NCI-H1417 (cell line): Measurements from ENCODE around the gene KCNH5.
A peak's percentile ranks its signal among the peaks of the same experiment; 100 is the strongest.
"Not testable (repeated sequence)": the region's sequence is repeated elsewhere in the genome, so short reads cannot be mapped to it uniquely, and the experiment has no call there.

Experiments
- DNase-seq, 3 experiments: peaks; one replicate each; lab custom pipeline; 2025; lab: John Stamatoyannopoulos, UW

Gene KCNH5

DNA sequence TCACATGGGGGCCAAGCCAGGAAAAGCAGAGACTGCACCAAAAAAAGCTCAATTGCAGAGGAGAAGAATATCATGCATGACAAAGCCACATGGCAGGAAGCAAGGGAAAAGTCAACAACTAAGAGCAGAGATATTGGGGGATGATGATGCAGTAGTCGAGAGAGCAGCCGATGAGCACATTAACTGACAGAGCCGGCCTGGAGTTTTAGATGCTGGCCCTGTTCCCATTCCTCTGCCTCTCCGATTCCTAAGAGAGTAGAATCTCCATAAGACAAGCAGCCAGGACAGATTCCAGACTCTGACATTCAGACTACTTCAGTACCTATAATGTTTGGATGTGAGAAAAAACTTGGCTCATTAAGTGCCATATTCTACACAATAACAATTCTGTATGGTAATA, 155.9 kb downstream of the KCNH5 start:
- DNase-seq: no peak

DNA sequence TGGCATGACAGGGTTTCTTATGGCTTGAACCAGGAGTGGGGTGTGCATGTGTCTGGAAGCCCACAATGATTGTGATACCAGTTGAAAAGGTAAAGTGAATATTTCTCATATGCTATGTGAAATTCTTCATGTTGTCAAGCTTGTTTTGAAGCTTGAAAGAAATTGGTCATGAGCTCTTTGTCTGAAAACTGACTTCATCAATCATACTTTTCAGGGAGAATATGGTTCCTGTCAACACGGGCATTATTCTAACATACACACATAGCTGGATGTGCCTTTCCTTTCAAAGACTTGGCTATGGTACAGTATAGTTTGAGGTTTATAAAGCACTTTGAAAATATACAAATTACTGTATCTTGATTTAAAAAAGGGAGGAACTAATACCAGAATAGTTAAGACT, 158.8 kb downstream of the KCNH5 start:
- DNase-seq: peak in 2 of 3 experiments; percentile 6 to 77

DNA sequence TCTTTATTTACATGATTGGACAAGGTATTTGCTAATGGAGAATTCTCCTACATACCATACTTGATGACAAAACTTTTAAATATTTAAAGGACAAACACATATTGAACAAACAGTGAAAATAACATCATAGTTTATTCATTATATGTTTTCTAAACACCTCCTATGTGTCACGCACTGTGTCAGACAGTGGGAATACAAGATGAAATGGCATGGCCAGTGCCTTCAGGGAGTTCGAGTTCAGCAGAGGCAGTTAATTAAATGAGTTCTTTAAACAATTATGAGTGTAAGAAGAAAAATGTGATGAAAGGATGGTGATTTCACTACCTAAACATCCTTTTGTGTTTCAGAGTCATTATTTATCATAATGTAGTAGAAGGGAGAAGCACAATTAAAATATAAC, 159.8 kb downstream of the KCNH5 start:
- peak in 1 of 3 experiments; percentile 72 for DNase-seq

DNA sequence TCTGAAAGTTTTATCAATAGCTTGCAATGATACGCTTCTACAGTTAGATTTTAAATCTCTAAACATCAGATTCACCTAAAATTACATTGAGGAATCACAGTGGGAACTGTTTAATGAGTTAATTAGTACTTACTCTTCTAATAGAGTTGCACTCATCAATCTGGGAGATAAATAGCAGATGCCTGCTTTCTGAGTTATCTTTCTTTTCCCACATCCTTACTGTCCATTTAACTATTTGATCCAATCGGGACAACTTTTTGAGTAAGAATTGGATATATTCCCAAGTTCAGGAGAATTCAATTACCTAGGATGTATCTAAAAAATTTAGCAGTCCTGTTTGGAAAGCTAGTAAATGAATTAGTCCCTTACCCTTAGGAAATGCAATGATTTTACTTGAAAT, 162.3 kb downstream of the KCNH5 start:
- no peak for DNase-seq

DNA sequence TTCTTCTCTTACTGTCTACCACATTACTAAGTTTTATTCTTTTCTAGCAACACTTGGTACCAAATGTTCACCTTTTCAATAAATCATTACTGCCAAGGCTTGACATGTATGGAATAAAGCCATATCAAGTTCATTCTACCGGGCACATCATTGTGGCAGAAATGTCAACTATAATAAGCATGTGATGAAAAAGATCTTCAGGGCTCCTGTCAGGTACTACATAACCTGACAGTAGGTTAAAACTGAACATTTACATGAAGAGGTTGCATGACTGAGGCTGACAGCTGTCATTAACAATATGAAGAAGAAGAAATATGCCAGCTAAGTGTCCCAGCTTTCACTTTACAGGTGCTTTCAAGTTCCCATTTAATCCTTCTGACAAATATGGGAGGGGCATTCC, 178.9 kb downstream of the KCNH5 start:
- DNase-seq: no peak

DNA sequence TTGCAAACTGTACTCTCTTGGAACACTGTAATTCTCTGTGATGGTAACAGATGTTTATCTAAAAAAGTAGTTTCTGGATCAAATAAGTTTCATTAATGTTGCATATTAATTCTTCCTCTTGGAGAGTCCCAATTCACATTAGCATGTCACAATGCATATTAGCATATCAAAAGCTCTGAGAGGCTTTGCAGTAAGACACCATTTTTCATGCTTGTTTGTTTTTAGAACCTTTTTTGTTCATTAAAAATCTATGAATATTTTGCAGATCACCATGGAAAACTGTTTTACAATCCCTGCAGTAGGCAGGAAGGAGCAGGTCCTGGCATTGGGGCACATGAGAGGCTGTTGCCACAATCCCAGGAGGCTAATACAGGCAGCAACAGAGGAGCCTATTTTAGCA, 180.7 kb downstream of the KCNH5 start:
- DNase-seq: no peak

DNA sequence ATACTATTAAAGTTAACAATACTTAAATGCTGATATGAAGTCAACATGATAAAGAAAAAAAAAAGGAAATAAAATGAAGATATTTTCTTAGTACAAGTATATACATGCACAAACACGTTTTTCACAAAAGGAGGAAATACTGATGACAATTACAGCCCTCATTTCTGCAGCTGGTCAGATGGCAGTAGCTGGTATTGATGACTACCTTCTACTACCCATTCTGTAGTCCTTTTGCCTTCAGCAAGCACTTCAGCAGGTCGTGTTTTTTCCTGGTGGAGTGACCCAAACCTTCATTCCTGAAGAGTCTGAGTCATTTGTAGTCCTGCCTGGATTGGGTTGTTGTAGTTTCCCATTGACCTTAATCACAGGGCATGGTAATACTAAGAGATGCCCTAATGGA, 187.2 kb downstream of the KCNH5 start:
- not testable (repeated sequence) for DNase-seq

DNA sequence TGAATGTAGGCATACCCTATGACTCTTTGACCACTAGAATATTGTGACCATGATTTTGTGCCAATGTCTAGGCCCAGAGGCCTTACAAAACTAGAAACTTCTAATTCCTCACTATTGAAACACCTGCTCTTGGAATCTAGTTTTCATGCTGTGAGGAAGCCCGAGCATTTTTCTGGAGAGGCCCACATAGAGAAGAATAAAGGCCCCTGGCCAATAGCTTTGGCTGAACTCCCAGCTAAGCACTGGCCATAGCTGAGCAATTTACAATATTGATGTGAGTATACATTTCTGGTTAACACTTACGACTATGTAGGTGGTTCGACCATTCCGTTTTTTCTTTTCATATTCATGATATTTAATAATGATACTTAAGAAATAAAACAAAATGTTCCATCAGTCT, 190.3 kb downstream of the KCNH5 start:
- no peak for DNase-seq

DNA sequence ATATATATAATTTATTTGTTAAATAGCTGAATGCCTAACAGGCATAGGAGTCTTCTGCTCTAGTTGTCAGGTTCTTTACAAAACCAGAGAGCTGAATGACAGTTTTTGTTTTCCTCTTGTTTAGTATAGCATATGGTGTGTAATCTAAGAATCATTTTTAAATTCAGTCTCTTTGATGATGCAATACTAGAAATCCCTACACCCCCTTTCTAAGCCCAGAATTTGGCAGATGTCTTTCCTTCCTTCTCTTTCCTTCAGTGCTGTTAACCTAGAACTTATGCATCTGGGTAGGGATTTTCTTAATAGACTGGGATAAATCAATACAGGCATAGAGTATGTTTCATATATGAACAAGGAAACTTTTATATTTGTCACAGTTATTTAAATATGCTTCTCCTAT, 198.1 kb downstream of the KCNH5 start:
- no peak for DNase-seq

DNA sequence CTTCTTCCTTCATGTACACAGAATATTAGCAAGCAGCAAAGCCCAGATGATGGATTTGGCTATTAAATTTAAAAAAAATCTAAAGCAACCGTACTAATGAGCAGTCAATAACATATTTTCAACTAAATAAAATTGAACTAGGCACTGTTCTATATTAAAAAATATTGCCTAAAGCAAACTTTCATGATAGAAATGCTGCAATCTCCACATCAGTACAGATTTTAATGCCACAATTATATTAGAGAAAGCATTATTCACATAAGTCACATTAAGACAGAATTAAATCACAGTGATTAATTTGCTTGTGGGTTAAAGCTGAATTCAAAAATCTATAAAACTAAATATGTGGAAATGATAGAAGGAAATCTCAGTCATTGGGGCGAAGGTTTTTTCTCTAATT, 200.7 kb downstream of the KCNH5 start:
- DNase-seq: no peak

DNA sequence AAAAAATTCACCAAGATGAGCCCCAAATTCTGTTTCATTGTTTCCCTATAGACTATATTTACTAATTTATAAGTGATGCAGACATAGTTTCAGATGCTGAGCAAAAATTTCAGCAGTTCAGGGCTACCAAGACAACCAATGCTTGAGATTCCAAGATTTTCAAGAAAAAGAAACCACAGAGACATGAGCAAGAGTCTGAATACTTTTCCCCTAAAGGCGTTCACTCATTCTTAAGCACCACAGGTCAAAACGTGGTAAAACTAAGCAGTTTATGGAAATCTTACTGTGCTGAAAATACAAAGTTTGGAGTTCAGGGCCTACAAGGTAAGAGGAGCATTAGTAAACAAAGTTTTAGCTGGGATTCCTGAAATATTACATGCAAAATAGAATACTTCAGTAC, 221.2 kb downstream of the KCNH5 start:
- DNase-seq: no peak

DNA sequence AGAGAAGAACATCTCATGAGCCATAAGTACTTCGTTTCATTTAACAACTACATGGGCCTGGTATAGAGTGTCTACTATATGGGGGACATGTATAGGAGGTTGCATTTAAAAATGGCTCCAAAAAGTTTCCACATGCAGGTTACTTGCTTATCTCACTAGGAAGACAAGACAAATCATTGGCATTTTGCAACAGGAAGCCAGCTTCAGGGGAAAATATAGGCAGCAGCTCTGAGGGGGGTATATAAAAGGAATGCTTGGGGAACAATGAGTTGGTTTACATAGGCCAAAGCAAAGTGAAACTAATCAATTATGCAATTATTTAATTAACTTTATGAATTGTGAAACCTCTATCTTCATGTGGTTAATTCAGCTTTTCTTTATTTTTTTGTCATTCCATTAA, 225.3 kb downstream of the KCNH5 start:
- no peak for DNase-seq

DNA sequence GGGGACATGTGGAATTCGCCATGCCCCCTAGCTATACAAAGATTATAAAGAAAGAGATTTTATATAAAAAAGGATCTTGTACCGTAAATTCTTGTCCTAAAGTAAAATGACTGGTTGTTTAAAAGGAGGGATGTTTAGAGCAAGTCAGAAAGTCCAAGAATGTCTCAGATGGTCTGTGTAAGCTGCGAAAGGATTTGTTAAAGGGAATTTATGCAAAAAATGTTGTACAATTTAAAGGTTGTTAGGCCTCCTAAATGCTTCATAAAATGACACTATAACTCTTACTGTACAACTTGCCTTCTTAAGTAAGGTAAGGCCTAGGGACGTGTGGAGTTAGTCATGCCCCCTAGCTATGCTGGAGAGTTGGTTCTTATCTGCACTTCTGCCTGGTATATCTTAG, 237.6 kb downstream of the KCNH5 start:
- DNase-seq: no peak

DNA sequence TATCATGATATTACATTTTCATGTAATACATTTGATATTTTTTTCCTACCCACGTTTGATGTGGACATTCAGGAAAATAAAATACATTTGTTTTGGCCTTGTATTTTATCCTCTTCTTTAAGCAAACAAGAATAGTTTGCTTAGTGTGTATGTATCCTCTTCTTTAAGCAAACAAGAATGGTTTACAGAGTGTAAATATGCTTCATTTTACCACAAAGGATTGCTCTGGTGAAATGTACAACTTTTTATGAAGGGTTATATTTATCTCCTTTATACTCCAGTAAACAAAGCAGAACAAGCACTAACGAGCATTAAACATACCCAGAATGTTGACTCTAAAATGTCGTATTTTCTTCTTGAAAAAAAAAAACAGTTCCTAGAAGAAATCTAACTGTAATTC, 244.7 kb downstream of the KCNH5 start:
- DNase-seq: peak in 1 of 3 experiments; percentile 49

DNA sequence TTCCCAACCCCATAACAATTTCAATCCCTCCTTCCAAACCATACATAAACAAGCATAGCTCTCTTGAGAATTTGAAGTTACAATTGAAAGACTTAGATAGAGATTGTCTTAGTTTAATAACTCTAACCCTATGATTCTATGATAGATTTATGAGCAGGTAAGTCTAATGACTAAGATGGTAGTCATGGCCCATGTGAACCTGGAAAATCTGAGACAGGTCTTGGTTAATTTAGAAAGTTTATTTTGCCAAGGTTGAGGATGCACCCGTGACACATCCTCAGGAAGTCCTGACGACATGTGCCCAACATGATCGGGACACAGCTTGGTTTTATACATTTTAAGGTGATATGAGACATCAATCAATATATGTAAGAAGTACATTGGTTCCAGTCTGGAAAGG, 248.8 kb downstream of the KCNH5 start:
- no peak for DNase-seq

DNA sequence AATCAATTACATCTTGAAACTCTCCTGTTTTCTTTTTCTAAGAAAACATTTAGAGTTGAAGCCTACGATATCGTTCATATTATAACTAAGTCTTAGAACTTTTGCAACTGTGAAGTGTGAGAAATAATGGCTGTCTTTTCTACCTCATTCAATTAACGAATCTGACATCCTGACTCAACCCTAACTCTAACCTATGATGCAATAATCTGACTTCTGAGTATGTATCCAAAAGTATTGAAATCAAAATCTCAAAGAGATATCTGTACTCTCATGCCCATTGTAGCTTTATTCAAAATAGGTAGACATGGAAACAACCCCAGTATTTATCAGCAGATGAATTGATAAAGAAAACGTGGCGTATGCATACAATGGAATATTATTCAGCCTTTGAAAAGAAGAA, 252.7 kb downstream of the KCNH5 start:
- no peak for DNase-seq

DNA sequence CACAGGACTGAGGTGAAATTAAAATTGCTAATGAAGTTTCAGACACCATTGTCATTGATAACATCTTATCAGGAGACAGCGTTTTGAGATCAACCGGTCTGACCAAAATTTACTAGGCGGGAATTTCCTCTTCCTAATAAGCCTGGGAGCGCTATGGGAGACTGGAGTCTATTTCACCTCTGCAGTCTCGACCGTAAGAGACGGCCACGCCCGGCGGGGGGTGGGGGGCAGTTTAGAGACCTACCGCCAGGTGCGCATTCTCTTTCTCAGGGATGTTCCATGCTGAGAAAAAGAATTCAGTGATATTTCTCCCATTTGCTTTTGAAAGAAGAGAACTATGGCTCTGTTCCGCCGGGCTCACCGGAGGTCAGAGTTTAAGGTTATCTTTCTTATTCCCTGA, 263.9 kb downstream of the KCNH5 start:
- not testable (repeated sequence) for DNase-seq

DNA sequence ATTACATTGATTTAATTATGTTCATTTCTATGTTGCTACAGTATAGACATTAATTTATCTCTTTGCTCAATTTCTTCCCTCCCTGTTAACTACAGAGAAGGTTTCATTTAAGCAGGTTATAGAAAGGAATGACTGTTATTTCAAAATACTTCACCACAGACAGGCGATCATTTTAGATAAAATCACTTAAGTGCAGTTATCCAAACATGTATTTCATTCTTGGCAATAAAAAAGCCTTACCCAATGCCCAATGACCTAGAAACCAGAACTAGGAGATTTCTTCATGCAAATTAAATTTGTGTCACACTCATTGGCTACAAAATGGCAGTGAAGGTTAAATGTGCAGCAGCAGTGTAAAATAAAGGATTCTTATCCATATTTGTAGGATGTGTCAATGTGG, 266.4 kb downstream of the KCNH5 start:
- no peak for DNase-seq

DNA sequence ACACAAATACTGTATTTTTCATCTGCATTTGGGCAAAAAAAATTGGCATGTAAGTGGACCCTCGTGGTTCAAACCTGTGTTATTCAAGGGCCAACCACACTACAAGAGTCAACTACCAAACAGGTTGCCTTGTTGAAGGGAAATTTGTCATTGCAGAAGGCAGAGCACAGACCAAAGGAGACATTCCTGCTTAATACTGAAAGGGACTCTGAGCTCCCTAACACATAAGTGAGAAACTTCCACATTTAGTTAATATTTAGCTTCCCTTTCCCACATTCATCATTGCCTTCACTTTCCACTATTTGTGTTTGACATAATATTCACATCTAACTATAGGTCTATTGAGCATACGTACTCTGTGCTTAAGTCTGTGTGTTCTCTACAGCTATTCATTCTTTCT, 266.9 kb downstream of the KCNH5 start:
- DNase-seq: no peak

DNA sequence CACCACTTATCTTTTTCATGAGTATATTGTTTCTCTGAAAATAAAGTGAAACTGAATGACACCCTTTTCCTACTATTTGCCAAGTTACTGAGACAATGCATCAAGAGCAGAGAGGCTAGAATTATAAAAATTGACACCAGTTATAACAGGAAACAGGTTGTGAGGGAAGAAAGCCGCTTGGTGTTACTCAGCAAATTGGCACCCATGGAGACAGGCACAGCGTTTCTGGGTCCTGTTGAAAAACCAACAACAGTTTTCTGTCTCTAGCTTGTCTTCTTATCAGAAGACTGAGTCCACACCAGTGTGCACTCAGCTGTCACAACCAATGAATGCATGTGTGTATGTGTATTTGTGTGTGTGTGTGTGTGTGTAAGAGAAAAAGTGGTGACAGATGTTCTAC, 267.7 kb downstream of the KCNH5 start:
- peak in 1 of 3 experiments; percentile 24 for DNase-seq

DNA sequence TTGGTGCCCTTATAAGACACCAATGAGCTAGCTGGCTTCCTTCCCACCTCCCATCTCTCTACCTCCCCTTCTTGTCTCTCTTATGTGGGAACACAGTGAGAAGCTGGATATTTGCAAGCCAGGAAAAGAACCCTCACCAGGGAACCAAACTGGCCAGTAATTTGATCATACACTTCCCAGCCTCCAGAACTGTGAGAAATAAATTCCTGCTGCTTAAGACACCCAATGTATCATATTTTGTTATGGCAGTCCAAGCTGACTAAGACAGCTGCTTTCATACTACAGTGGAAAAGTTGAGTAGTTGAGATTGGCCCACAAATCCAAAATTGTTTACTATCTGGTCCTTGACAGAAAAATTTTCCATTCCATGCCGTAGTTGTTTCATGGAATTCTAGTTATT, 269.0 kb downstream of the KCNH5 start:
- no peak for DNase-seq

DNA sequence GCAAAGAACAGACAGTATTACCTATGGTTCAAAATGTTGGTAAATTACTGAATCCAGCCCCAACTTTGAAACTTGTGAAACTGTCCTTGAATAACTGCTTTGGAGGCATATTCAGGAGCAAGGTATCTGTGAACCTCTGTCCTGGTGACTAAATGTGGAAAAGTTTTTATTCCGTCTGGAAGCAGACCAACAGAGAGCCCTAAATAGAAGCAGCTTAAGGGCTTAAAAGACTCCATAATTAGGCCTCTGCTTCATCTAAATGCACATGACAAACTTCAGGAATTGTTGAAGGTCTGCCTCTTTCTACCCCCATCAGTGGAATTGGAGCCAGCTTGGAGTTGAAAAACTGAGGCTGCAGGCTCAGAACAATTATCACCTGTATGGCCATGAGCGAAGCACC, 276.5 kb downstream of the KCNH5 start:
- no peak for DNase-seq

DNA sequence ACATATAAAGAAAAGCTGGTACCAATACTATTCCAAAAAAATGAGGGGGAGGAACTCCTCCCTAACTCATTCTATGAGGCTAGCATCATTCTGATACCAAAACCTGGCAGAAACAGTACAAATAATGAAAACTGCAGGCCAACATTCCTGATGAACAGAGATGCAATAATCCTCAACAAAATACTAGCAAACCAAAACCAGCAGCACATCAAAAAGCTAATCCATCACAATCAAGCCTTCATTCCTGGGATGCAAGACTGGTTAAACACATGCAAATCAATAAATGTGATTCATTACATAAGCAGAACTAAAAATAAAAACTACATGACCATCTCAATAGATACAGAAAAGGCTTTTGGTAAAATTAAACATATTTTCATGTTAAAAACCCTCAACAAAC, 281.3 kb downstream of the KCNH5 start:
- DNase-seq: no peak

DNA sequence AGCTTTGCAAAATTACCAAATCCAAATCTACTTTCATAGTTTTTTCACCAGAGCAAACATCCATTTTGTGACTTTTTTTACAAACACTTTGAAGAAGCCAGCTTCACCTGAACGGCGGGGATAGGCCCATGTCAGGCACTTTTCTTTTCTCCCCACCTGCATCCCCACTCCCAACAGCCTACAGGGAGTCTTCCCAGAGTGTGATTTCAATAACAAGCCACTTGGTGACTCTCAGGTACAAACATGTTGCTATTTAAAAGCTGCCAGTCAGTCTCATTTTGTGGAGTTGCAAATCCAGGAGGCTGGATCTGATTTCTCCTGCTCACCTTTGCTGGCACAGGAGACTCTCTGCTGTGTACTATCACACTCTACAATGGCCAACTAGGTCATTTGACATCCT, 285.5 kb downstream of the KCNH5 start:
- peak in 1 of 3 experiments; percentile 17 for DNase-seq

DNA sequence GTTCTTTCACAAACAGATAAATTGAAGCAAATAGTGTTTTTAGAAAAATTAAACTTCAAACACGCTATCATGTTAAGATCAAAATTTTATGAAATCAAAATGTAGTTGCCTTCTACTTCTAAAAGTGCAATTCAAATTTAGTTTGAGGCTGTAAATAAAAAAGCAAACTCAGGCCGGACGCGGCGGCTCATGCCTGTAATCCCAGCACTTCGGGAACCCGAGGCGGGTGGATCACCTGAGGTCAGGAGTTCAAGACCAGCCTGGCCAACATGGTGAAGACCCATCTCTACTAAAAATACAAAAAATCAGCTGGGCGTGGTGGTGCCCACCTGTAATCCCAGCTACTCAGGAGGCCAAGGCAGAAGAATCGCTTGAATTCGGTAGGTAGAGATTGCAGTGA, 298.4 kb downstream of the KCNH5 start:
- DNase-seq: not testable (repeated sequence)
